ENCODE data around the gene DSCAML1.

Gene DSCAML1

GRCh38 chr11:117488996-117489952, 307.7 kb downstream of the DSCAML1 start:
- Mint-ChIP-seq H3K27me3 (ENCODE audit: low read depth) (peaks cover 10% of the 10 kb centered on the region), H3K4me1 (ENCODE audit: low read depth) (no peaks in the 10 kb centered on the region), H3K36me3 (ENCODE audit: low read depth) (no peaks in the 10 kb centered on the region), H3K27ac (no peak overlapping the region), H3K9me3 (no peaks in the 10 kb centered on the region), H3K4me3 (no peak overlapping the region)
- DNase-seq (ENCODE audit: low spot score) = no peak

GRCh38 chr11:117486059-117486458, 311.0 kb downstream of the DSCAML1 start:
- no peaks in the 10 kb centered on the region for H3K36me3 Mint-ChIP-seq (ENCODE audit: low read depth)
- H3K27ac Mint-ChIP-seq = no peak overlapping the region
- no peaks in the 10 kb centered on the region for H3K4me1 Mint-ChIP-seq (ENCODE audit: low read depth)
- no peaks in the 10 kb centered on the region for H3K9me3 Mint-ChIP-seq
- peaks cover 6% of the 10 kb centered on the region for H3K27me3 Mint-ChIP-seq (ENCODE audit: low read depth)
- no peak for DNase-seq (ENCODE audit: low spot score)
- no peak overlapping the region for H3K4me3 Mint-ChIP-seq

GRCh38 chr11:117484156-117484555, 312.9 kb downstream of the DSCAML1 start:
- no peak overlapping the region for H3K27ac Mint-ChIP-seq
- no peak overlapping the region for H3K4me3 Mint-ChIP-seq
- no peaks in the 10 kb centered on the region for H3K4me1 Mint-ChIP-seq (ENCODE audit: low read depth)
- H3K27me3 Mint-ChIP-seq (ENCODE audit: low read depth) = no peaks in the 10 kb centered on the region
- no peak for DNase-seq (ENCODE audit: low spot score)
- no peaks in the 10 kb centered on the region for H3K9me3 Mint-ChIP-seq
- H3K36me3 Mint-ChIP-seq (ENCODE audit: low read depth) = no peaks in the 10 kb centered on the region

GRCh38 chr11:117483372-117483771, 313.6 kb downstream of the DSCAML1 start:
- H3K9me3 Mint-ChIP-seq = no peaks in the 10 kb centered on the region
- no peaks in the 10 kb centered on the region for H3K36me3 Mint-ChIP-seq (ENCODE audit: low read depth)
- no peaks in the 10 kb centered on the region for H3K4me1 Mint-ChIP-seq (ENCODE audit: low read depth)
- no peak overlapping the region for H3K27ac Mint-ChIP-seq
- H3K27me3 Mint-ChIP-seq (ENCODE audit: low read depth) = no peaks in the 10 kb centered on the region
- no peak for DNase-seq (ENCODE audit: low spot score)
- H3K4me3 Mint-ChIP-seq = no peak overlapping the region

GRCh38 chr11:117482881-117483280, 314.1 kb downstream of the DSCAML1 start:
- H3K9me3 Mint-ChIP-seq = no peaks in the 10 kb centered on the region
- H3K27ac Mint-ChIP-seq = no peak overlapping the region
- H3K27me3 Mint-ChIP-seq (ENCODE audit: low read depth) = no peaks in the 10 kb centered on the region

GRCh38 chr11:117481885-117482284, 315.1 kb downstream of the DSCAML1 start:
- Mint-ChIP-seq H3K27ac (no peak overlapping the region), H3K4me1 (ENCODE audit: low read depth) (no peaks in the 10 kb centered on the region), H3K36me3 (ENCODE audit: low read depth) (no peaks in the 10 kb centered on the region), H3K4me3 (no peak overlapping the region), H3K9me3 (no peaks in the 10 kb centered on the region), H3K27me3 (ENCODE audit: low read depth) (no peaks in the 10 kb centered on the region)
- no peak for DNase-seq (ENCODE audit: low spot score)

More at GRCh38 chr11:117482881-117483280, 314.1 kb downstream of the DSCAML1 start:
- Mint-ChIP-seq H3K4me1 (ENCODE audit: low read depth) (no peaks in the 10 kb centered on the region), H3K4me3 (no peak overlapping the region), H3K36me3 (ENCODE audit: low read depth) (no peaks in the 10 kb centered on the region)
- no peak for DNase-seq (ENCODE audit: low spot score)

- H3K27me3 Mint-ChIP-seq (ENCODE audit: low read depth) = no peaks in the 10 kb centered on the region
- DNase-seq (ENCODE audit: low spot score) = no peak
- no peak overlapping the region for H3K4me3 Mint-ChIP-seq
- H3K27ac Mint-ChIP-seq = no peak overlapping the region
- H3K36me3 Mint-ChIP-seq (ENCODE audit: low read depth) = no peaks in the 10 kb centered on the region
- H3K9me3 Mint-ChIP-seq = no peaks in the 10 kb centered on the region
- no peaks in the 10 kb centered on the region for H3K4me1 Mint-ChIP-seq (ENCODE audit: low read depth)
Observed at GRCh38 chr11:117481036-117481435, 316.0 kb downstream of the DSCAML1 start.

GRCh38 chr11:117480221-117480620, 316.8 kb downstream of the DSCAML1 start:
- Mint-ChIP-seq H3K4me1 (ENCODE audit: low read depth) (no peaks in the 10 kb centered on the region), H3K9me3 (no peaks in the 10 kb centered on the region), H3K36me3 (ENCODE audit: low read depth) (no peaks in the 10 kb centered on the region), H3K27me3 (ENCODE audit: low read depth) (no peaks in the 10 kb centered on the region), H3K27ac (no peak overlapping the region), H3K4me3 (no peak overlapping the region)
- DNase-seq (ENCODE audit: low spot score) = no peak

GRCh38 chr11:117479372-117479771, 317.6 kb downstream of the DSCAML1 start:
- Mint-ChIP-seq H3K27me3 (ENCODE audit: low read depth) (no peaks in the 10 kb centered on the region), H3K9me3 (no peaks in the 10 kb centered on the region), H3K4me1 (ENCODE audit: low read depth) (no peaks in the 10 kb centered on the region), H3K36me3 (ENCODE audit: low read depth) (no peaks in the 10 kb centered on the region), H3K4me3 (no peak overlapping the region), H3K27ac (no peak overlapping the region)
- DNase-seq (ENCODE audit: low spot score) = no peak

- Mint-ChIP-seq H3K27me3 (ENCODE audit: low read depth) (no peaks in the 10 kb centered on the region), H3K27ac (no peak overlapping the region)
- DNase-seq (ENCODE audit: low spot score) = no peak
Observed at GRCh38 chr11:117478926-117479325, 318.1 kb downstream of the DSCAML1 start.

GRCh38 chr11:117478126-117478860, 318.7 kb downstream of the DSCAML1 start:
- no peaks in the 10 kb centered on the region for H3K9me3 Mint-ChIP-seq
- H3K36me3 Mint-ChIP-seq (ENCODE audit: low read depth) = no peaks in the 10 kb centered on the region
- no peak for DNase-seq (ENCODE audit: low spot score)
- no peak overlapping the region for H3K27ac Mint-ChIP-seq
- H3K4me3 Mint-ChIP-seq = no peak overlapping the region
- no peaks in the 10 kb centered on the region for H3K27me3 Mint-ChIP-seq (ENCODE audit: low read depth)
- no peaks in the 10 kb centered on the region for H3K4me1 Mint-ChIP-seq (ENCODE audit: low read depth)

More at GRCh38 chr11:117478926-117479325, 318.1 kb downstream of the DSCAML1 start:
- H3K4me3 Mint-ChIP-seq = no peak overlapping the region
- no peaks in the 10 kb centered on the region for H3K4me1 Mint-ChIP-seq (ENCODE audit: low read depth)
- no peaks in the 10 kb centered on the region for H3K36me3 Mint-ChIP-seq (ENCODE audit: low read depth)
- no peaks in the 10 kb centered on the region for H3K9me3 Mint-ChIP-seq

- H3K27me3 Mint-ChIP-seq (ENCODE audit: low read depth) = no peaks in the 10 kb centered on the region
- H3K9me3 Mint-ChIP-seq = no peaks in the 10 kb centered on the region
- no peaks in the 10 kb centered on the region for H3K4me1 Mint-ChIP-seq (ENCODE audit: low read depth)
- no peak overlapping the region for H3K4me3 Mint-ChIP-seq
- no peaks in the 10 kb centered on the region for H3K36me3 Mint-ChIP-seq (ENCODE audit: low read depth)
- no peak overlapping the region for H3K27ac Mint-ChIP-seq
- no peak for DNase-seq (ENCODE audit: low spot score)
Observed at GRCh38 chr11:117477721-117478120, 319.3 kb downstream of the DSCAML1 start.

GRCh38 chr11:117476531-117477142, 320.4 kb downstream of the DSCAML1 start:
- H3K9me3 Mint-ChIP-seq = no peaks in the 10 kb centered on the region
- no peaks in the 10 kb centered on the region for H3K4me1 Mint-ChIP-seq (ENCODE audit: low read depth)
- no peak overlapping the region for H3K4me3 Mint-ChIP-seq
- H3K36me3 Mint-ChIP-seq (ENCODE audit: low read depth) = no peaks in the 10 kb centered on the region
- DNase-seq (ENCODE audit: low spot score) = no peak
- H3K27me3 Mint-ChIP-seq (ENCODE audit: low read depth) = no peaks in the 10 kb centered on the region
- H3K27ac Mint-ChIP-seq = no peak overlapping the region
